ENCODE results near the gene MSI2. TPM values are rescaled to one million over a fixed set of nuclear protein-coding genes. Genes with fewer than 3 reads are reported as not detected.

MSI2 gene
- total RNA-seq, 6 experiments from 2014 or later, result 12.0 to 22.6 (median 19.4) TPM

DNA sequence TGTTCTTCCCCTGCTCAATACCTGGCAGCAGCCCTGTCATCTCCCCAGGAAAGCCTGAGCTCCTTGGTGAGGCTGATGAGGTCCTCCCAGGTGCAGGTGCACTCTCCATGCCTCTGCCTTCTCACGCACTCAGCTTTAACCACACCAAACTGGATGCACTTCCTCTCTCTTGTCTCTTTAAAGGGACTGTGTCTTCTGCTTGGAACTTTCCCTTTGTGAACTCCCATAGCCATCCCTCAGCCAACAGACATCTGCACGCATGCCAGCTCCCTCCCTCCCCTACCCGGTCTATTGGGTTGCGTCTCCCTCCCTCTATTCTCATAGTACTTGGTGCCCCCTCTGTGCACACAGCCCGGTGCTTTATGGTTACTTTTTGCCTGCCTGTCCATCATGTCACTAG lies 231.2 kb downstream of the MSI2 start:
- no peaks in the 10 kb centered on the region for H3K27me3 ChIP-seq
- DNase-seq (no peak), ATAC-seq (peak in 1 of 4 donors; percentile 27)
- H3K27ac ChIP-seq, result no peak overlapping the region
- no peaks in the 10 kb centered on the region for H3K36me3 ChIP-seq
- H3K4me3 ChIP-seq, result no peak overlapping the region
- WGBS (ENCODE audit: insufficient coverage, low coverage, low lambda C conversion rate, missing lambda C conversion rate), result 71% methylated on average over 5 of the region's 5 CpGs
- no peaks in the 10 kb centered on the region for H3K9me3 ChIP-seq
- intact Hi-C loops (cut with DNase I), result no loop called here
- TF ChIP-seq POLR2A (IDR thresholded peaks at IDR 0.05) (no peak), CTCF (IDR thresholded peaks at IDR 0.05) (no peak)
- no peaks in the 10 kb centered on the region for H3K4me1 ChIP-seq

DNA sequence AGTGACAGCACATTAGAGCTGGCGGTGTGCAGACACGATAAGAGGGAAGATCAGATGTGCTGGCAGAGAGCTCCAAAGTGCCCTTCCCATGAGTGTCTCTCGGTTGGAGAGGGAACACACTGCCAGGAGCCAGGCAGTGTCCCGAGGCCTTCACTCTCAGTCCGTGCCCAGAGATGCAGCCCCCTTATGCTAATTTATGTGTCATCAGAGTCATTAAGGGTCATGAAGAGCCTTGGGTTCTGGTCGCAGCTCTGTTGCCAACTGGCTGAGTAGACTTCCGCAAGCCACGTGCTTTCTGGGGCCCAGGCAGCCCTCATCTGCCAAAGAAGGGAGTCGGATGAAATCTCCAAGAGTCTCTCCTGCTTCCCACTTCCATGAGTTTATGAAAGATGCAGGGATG lies 232.5 kb downstream of the MSI2 start:
- H3K27me3 ChIP-seq, result no peaks in the 10 kb centered on the region
- H3K4me3 ChIP-seq, result no peak overlapping the region
- no peaks in the 10 kb centered on the region for H3K4me1 ChIP-seq
- H3K27ac ChIP-seq, result no peak overlapping the region
- TF ChIP-seq POLR2A (IDR thresholded peaks at IDR 0.05) (no peak), CTCF (IDR thresholded peaks at IDR 0.05) (no peak)
- 86% methylated on average over 5 of the region's 9 CpGs for WGBS (ENCODE audit: insufficient coverage, low coverage, low lambda C conversion rate, missing lambda C conversion rate)
- no peaks in the 10 kb centered on the region for H3K9me3 ChIP-seq
- intact Hi-C loops (cut with DNase I), result no loop called here
- H3K36me3 ChIP-seq, result no peaks in the 10 kb centered on the region
- no peak for ATAC-seq
- DNase-seq, result no peak

- WGBS (ENCODE audit: insufficient coverage, low coverage, low lambda C conversion rate, missing lambda C conversion rate), result no CpG with 5 or more reads among the region's 4 CpGs
- Histone ChIP-seq H3K9me3 (no peaks in the 10 kb centered on the region), H3K36me3 (no peaks in the 10 kb centered on the region), H3K4me3 (no peak overlapping the region), H3K27ac (no peak overlapping the region), H3K27me3 (no peaks in the 10 kb centered on the region), H3K4me1 (no peaks in the 10 kb centered on the region)
- intact Hi-C loops (cut with DNase I), result no loop called here
- no peak for DNase-seq
- TF ChIP-seq CTCF (IDR thresholded peaks at IDR 0.05), result no peak
- no peak for ATAC-seq
Observed at GRCh38 chr17:57489321-57489720, 233.0 kb downstream of the MSI2 start.

DNA sequence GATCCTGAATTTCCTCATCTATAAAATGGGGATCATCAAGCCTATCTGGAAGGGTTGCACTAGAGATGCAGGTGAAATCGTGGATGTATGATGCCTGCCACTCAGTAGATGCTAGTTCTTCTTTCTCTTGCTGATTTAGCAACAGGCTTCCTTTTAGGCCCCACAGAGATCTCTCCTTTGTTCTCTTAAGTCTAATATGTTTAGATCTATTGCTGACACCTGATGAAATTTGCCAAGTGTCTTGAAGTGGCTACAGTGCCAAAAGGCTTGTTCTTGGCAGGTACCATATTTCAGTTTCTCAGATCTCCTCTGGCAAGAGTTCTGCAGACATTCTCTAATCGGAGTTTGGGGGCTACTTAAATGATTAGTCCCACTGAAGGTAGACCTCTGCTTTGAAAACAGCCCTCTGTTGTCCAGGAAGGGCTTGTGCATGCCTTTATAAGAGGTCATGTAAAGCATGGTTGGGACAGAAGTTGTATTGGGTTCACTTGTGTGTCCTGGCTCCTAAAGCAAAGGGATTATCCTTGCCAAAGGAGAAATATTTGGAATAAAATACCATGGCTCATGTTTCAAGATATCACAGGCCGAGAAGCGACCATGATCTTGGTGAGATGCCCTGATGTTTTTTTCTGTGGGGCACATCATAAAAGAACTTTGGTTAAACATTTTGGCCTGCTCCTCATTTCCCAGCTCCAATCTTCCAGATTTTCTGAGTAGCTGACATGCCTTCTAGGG lies 234.0 kb downstream of the MSI2 start:
- 80% methylated on average over 4 of the region's 4 CpGs for WGBS (ENCODE audit: insufficient coverage, low coverage, low lambda C conversion rate, missing lambda C conversion rate)
- intact Hi-C loops (cut with DNase I), result no loop called here

More for the DNA sequence above, 234.0 kb downstream of the MSI2 start:
- no peak overlapping the region for H3K4me3 ChIP-seq
- H3K27me3 ChIP-seq, result no peaks in the 10 kb centered on the region
- H3K36me3 ChIP-seq, result no peaks in the 10 kb centered on the region
- no peaks in the 10 kb centered on the region for H3K4me1 ChIP-seq
- ATAC-seq (no peak), DNase-seq (no peak)
- no peak for TF ChIP-seq POLR2A (IDR thresholded peaks at IDR 0.05)
- no peak for TF ChIP-seq CTCF (IDR thresholded peaks at IDR 0.05)
- no peak overlapping the region for H3K27ac ChIP-seq
- H3K9me3 ChIP-seq, result no peaks in the 10 kb centered on the region

All from right lobe of liver (tissue), 6 donors.